Measurements from ENCODE around the gene BPIFB6. TPM values are rescaled to one million over a fixed set of nuclear protein-coding genes. Genes with fewer than 3 reads are reported as not detected.

Gene BPIFB6
- total and polyA plus RNA-seq, 9 donors: not detected

- no peaks in the 10 kb centered on the region for H3K4me1 ChIP-seq (ENCODE audit: insufficient read depth)
These were observed 8.6 kb upstream of the BPIFB6 start for GRCh38 chr20:33022694-33023438.

GRCh38 chr20:33023439-33024242 lies 7.8 kb upstream of the BPIFB6 start:
- H3K27ac ChIP-seq: no peak overlapping the region
- no peaks in the 10 kb centered on the region for H3K4me1 ChIP-seq (ENCODE audit: insufficient read depth)
- no peaks in the 10 kb centered on the region for H3K36me3 ChIP-seq
- no peaks in the 10 kb centered on the region for H3K27me3 ChIP-seq
- no peak overlapping the region for H3K4me3 ChIP-seq
- no peak for DNase-seq
- TF ChIP-seq CTCF (IDR thresholded peaks at IDR 0.05) (no peak), POLR2A (IDR thresholded peaks at IDR 0.05) (no peak), EP300 (IDR thresholded peaks at IDR 0.05) (no peak)
- intact Hi-C loops (cut with DNase I): no loop called here
- WGBS, 3 donors: 61 to 68% (median 66%) methylated on average over 6 of the region's 6 CpGs
- no peaks in the 10 kb centered on the region for H3K9me3 ChIP-seq

More at GRCh38 chr20:33022694-33023438, 8.6 kb upstream of the BPIFB6 start:
- Histone ChIP-seq H3K36me3 (no peaks in the 10 kb centered on the region), H3K9me3 (no peaks in the 10 kb centered on the region), H3K27ac (no peak overlapping the region), H3K27me3 (no peaks in the 10 kb centered on the region), H3K4me3 (no peak overlapping the region)
- DNase-seq: no peak
- TF ChIP-seq POLR2A (IDR thresholded peaks at IDR 0.05) (no peak), CTCF (IDR thresholded peaks at IDR 0.05) (no peak), EP300 (IDR thresholded peaks at IDR 0.05) (no peak)
- intact Hi-C loops (cut with DNase I): no loop called here
- WGBS, 3 donors: 76 to 83% (median 81%) methylated on average over 7 of the region's 7 CpGs

- TF ChIP-seq CTCF (IDR thresholded peaks at IDR 0.05) (no peak), POLR2A (IDR thresholded peaks at IDR 0.05) (no peak), EP300 (IDR thresholded peaks at IDR 0.05) (no peak)
- Histone ChIP-seq H3K27me3 (no peaks in the 10 kb centered on the region), H3K27ac (no peak overlapping the region), H3K4me3 (no peak overlapping the region), H3K9me3 (no peaks in the 10 kb centered on the region), H3K36me3 (no peaks in the 10 kb centered on the region), H3K4me1 (ENCODE audit: insufficient read depth) (no peaks in the 10 kb centered on the region)
- DNase-seq: no peak
- 45 to 65% (median 54%) methylated on average over 1 of the region's 1 CpG for WGBS, 3 donors
- intact Hi-C loops (cut with DNase I): no loop called here
These were observed 7.2 kb upstream of the BPIFB6 start for GRCh38 chr20:33024243-33024560.

GRCh38 chr20:33024609-33025317 lies 6.7 kb upstream of the BPIFB6 start:
- intact Hi-C loops (cut with DNase I): loop anchor here in 1 of 4 donors (5.0 kb wide), 1 partner anchor 333 kb away; no protein-coding TSS in a partner anchor
- no peaks in the 10 kb centered on the region for H3K36me3 ChIP-seq
- no peak overlapping the region for H3K27ac ChIP-seq
- DNase-seq: no peak
- no peaks in the 10 kb centered on the region for H3K4me1 ChIP-seq (ENCODE audit: insufficient read depth)
- WGBS, 3 donors: 60 to 64% (median 60%) methylated on average over 5 of the region's 5 CpGs
- H3K9me3 ChIP-seq: no peaks in the 10 kb centered on the region
- H3K27me3 ChIP-seq: no peaks in the 10 kb centered on the region
- H3K4me3 ChIP-seq: no peak overlapping the region
- no peak for TF ChIP-seq POLR2A (IDR thresholded peaks at IDR 0.05)
